GM12891 (cell line): Measurements from ENCODE around the gene COL4A6.

Experiments
- POLR2A ChIP-seq: IDR thresholded peaks from 2 replicates; pipeline ENCODE4 v1.6.1; 2011; ENCODE audit warnings: low read depth, low read length, control low read depth
- POLR2AphosphoS5 ChIP-seq: IDR thresholded peaks from 2 replicates; pipeline ENCODE4 v1.6.1; 2011; ENCODE audit warnings: low read depth, low read length, control low read depth
- SPI1 ChIP-seq: IDR thresholded peaks from 2 replicates; pipeline ENCODE4 v1.6.1; 2011; ENCODE audit warnings: low read depth, low read length, control low read depth
- TAF1 ChIP-seq: IDR thresholded peaks from 2 replicates; pipeline ENCODE4 v1.6.1; 2011; ENCODE audit warnings: low read depth, low read length, control low read depth

GRCh38 chrX:108216919-108217571 lies 221.2 kb downstream of the COL4A6 start:
- TF ChIP-seq POLR2AphosphoS5, result no peak
- no peak for TF ChIP-seq POLR2A
- no peak for TF ChIP-seq TAF1
- no peak for TF ChIP-seq SPI1
